GM13976 (cell line): ENCODE measurements around the gene ACAD9.

Experiments used
- DNase-seq: peaks from one replicate; pipeline ENCODE4 v3.0.0; 2012; ENCODE audit warnings: low spot score
- CTCF ChIP-seq: IDR thresholded peaks from 2 replicates; pipeline ENCODE4 v1.5.1; 2012; ENCODE audit warnings: borderline replicate concordance, mild to moderate bottlenecking; ENCODE audit not compliant: insufficient read depth; ENCODE audit errors: extremely low read depth, missing control alignments, control extremely low read depth
- in situ Hi-C: fragments of 300-500 bp; cut with MboI; formaldehyde crosslinking; loops from one replicate; pipeline ENCODE4 v1.12.0; 2022; ENCODE audit warnings: low sequenced_read_pairs, mixed read lengths, inconsistent platforms; ENCODE audit not compliant: unreplicated experiment

ACAD9 gene

GRCh38 chr3:128907706-128908445 lies 28.5 kb downstream of the ACAD9 start:
- TF ChIP-seq CTCF: no peak
- in situ Hi-C loops: no loop called here
- no peak for DNase-seq

- no peak for DNase-seq
- in situ Hi-C loops: no loop called here
- TF ChIP-seq CTCF: no peak
Measured at GRCh38 chr3:128908951-128909350, 29.5 kb downstream of the ACAD9 start.

- in situ Hi-C loops: no loop called here
- no peak for TF ChIP-seq CTCF
- DNase-seq: no peak
Measured at GRCh38 chr3:128910006-128910405, 30.6 kb downstream of the ACAD9 start.

GRCh38 chr3:128911911-128912310 lies 32.5 kb downstream of the ACAD9 start:
- DNase-seq: no peak
- TF ChIP-seq CTCF: no peak
- in situ Hi-C loops: no loop called here

- no peak for DNase-seq
- TF ChIP-seq CTCF: no peak
- in situ Hi-C loops: no loop called here
Measured at GRCh38 chr3:128914966-128915645, 35.7 kb downstream of the ACAD9 start.

DNA sequence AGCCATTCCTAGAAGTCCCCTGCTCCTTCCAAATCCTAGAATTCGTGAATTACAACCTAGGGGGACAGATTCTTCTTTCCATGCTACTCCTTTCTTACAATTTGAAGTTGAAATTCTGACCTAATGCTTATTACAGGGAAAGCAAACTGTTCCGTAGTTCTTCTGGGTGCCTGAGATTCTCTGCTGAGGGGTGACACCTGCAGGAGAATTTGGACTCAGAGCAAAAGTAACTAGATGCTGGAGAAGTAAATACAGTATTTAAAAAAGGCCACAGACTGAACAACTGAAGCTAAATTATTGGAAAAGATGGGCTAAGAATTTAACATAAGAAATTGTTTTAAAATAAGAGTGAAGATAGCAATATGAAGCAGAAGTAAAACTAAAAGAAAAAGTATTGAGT lies 37.9 kb downstream of the ACAD9 start:
- peak; percentile 17 for TF ChIP-seq CTCF
- in situ Hi-C loops: no loop called here
- no peak for DNase-seq
